Activated CD4-positive, alpha-beta T cell treated with anti-CD3 and anti-CD28 coated beads, Interleukin-10, Interleukin-2, amounts not matched to agents 100 ng/mL and 50 ng/mL, durations not matched to agents 16 hours and 8 hours (primary cell): ENCODE measurements around the gene SASH1.

ENCODE experiments used
- DNase-seq: peaks from one replicate; pipeline ENCODE4 v3.0.0-alpha.2; 2020

SASH1 gene

GRCh38 chr6:148528292-148528691, 185.7 kb downstream of the SASH1 start:
- peak; percentile 4 for DNase-seq

GRCh38 chr6:148529010-148529409, 186.4 kb downstream of the SASH1 start:
- DNase-seq, result no peak

DNA sequence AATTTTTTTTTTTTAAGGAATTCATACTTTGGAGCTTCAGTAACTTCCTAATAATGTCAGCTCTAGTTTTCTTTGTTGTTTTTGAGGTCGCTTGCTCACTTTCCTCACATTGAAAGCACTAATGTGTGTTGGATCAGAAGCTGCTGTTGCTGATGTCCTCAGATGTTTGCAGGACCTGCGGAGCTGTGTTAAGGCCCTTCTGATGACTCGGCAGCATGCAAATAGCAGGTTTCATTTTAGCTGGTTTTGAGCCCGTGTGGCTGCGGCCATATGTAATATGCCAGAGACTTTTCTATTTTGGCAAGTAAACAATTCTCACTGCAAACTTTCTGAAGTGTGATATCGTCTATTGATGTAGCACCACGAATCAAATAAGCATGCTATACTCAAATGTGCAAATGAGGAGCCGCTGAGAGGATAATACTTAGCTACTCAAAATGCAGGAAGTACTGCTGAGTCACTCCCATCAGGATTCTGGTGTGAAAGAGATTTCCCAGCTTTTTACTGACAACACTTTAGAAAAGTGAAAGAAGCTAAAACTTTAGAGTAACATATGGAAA, 187.8 kb downstream of the SASH1 start:
- peak; percentile 33 for DNase-seq

DNA sequence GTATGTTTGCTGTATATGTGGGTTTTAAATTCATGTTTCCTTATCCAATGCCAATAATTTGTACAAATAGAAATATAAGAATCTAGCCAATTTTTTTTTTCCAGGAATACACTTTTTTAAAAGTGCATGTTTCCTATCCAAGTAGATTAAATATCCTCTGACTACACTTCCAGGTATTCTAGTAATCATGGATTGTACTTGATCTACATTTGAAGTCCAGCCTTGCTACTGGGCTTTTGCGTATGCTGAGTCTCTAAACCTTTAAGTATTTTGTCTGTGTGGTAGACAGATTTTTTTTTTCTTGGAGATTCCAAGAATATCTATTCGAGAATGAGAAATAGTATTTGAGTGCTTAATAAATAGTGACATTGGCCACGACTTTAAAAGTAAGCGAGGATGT, 188.3 kb downstream of the SASH1 start:
- DNase-seq, result no peak

- no peak for DNase-seq
These were observed 190.1 kb downstream of the SASH1 start for GRCh38 chr6:148532698-148533097.

DNA sequence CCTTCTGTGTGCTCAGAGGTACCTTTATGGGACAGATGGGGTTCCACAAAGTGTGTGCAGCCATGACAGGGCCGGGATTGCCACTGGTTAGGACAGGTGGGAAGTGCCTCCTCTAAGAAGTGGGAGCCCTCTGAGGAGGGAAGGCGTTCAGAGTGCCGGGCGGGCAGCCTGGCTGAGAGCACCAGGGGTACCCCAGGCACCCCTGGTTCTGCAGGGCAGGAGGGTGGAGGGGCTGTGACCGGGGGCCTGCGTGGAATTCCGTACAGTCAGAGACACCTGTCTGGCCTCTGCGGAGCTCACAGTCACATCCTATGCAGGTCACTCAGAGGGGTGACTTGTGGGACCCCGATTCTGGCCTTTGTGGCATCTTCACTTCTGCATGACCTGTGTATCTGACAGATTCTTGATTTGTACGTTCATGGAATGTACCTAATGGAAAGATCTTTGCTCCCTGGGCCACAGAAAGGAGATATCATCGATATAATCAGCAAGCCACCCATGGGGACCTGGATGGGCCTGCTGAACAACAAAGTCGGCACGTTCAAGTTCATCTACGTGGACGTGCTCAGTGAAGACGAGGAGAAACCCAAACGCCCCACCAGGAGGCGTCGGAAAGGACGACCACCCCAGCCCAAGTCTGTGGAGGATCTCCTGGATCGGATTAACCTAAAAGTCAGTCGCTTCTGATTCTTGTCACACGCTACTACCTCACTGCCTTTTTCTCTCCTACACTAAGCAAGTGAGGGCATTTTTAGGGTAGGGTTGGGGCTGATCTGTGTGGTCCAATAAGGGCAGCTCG, 190.9 kb downstream of the SASH1 start:
- no peak for DNase-seq

GRCh38 chr6:148534871-148535270, 192.2 kb downstream of the SASH1 start:
- no peak for DNase-seq

GRCh38 chr6:148535381-148535780, 192.7 kb downstream of the SASH1 start:
- no peak for DNase-seq

DNA sequence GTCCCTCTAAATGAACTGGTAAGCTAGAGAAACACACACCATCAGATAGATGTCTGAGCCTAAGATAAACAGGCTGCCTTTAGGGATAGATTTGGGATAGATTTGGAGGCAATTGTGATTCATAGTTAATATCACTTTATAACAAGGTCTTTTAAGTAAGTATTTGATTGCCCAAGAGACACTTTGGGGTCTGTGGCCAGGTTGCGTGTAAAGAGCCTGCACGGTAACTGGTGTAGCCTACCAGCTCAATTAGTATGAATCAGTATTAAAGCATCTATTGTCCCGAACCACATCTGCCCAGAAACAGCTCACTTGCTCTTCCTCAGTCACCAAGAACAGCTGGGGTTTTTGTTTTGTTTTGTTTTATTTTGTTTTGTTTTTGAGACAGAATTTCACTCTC, 193.3 kb downstream of the SASH1 start:
- DNase-seq, result no peak

DNA sequence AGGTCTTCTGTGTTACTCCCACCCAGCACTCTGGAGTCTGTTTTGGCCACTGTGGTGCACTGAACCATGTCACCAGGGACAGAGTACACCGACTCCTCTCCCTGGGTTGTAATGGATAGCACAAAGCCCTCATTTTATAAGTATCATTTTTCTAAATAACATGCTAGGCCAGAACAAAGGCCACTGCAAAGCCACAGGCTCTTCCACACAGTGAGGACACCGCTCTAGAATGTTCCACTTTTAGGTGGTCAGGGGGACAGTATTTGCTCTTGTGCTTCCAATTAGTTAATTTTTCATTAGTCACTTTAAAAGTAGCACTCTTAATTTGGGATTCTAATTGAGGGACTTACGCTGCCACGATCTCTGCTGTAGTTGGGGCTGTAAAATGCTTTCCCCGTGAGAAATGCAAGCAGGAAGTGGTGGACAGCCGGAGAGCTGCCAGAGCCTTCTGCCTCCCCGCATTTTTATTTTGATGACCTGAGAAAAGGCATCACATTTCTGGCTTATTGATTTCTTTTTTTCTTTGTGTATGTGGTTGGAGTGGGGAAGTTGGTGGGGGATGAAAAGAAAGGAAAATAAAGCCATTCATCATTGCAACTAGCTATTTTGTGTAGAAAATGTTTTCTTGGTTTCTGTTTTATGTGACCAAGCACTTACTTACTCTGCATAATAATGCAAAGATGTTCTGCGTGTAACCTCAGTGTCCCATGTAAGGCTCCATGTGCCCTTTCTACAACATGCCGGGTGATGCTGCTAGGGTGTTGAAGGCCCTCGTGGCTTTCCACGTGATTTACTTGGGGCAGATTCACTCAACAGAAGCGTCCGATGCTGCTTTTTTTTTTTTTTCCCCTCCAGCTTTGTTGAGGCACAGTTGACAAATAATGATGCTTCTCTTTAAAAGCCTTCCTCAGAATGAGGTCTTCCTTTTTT, 195.9 kb downstream of the SASH1 start:
- DNase-seq, result no peak

DNA sequence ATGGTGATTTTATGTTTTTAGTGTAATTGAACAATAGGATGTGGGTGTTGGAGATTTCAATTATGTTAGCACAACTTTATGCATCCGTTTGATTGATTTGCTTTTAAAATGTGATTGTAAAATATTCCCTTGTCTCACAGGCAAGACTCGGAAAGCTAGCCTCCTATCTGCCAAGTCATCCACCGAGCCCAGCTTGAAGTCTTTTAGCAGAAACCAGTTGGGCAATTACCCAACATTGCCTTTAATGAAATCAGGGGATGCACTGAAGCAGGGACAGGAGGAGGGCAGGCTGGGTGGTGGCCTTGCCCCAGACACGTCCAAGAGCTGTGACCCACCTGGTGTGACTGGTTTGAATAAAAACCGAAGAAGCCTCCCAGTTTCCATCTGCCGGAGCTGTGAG, 200.9 kb downstream of the SASH1 start:
- DNase-seq, result no peak

DNA sequence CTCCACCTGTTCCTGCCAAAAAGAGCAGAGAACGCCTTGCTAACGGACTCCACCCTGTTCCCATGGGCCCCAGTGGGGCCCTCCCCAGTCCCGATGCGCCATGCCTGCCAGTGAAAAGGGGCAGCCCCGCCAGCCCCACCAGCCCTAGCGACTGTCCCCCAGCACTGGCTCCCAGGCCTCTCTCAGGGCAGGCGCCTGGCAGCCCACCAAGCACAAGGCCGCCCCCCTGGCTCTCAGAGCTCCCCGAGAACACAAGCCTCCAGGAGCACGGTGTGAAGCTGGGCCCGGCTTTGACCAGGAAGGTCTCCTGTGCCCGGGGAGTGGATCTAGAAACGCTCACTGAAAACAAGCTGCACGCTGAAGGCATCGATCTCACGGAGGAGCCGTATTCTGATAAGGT, 201.8 kb downstream of the SASH1 start:
- DNase-seq, result no peak

DNA sequence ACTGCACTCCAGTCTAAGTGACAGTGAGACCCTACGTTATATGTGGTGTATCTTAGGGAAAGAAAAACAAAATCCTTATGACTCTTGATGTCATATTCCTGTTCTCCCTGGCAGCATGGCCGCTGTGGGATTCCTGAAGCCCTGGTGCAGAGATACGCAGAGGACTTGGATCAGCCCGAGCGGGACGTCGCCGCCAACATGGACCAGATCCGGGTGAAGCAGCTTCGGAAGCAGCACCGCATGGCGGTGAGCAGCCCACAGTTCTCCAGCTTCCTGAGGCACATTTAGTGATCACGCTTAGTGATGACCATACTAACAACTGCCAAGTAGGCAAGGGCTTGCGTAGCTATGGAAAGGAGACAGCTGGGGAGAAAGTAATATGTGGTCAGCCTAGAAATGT, 203.3 kb downstream of the SASH1 start:
- no peak for DNase-seq

- no peak for DNase-seq
These were observed 204.5 kb downstream of the SASH1 start for GRCh38 chr6:148547110-148547509.

DNA sequence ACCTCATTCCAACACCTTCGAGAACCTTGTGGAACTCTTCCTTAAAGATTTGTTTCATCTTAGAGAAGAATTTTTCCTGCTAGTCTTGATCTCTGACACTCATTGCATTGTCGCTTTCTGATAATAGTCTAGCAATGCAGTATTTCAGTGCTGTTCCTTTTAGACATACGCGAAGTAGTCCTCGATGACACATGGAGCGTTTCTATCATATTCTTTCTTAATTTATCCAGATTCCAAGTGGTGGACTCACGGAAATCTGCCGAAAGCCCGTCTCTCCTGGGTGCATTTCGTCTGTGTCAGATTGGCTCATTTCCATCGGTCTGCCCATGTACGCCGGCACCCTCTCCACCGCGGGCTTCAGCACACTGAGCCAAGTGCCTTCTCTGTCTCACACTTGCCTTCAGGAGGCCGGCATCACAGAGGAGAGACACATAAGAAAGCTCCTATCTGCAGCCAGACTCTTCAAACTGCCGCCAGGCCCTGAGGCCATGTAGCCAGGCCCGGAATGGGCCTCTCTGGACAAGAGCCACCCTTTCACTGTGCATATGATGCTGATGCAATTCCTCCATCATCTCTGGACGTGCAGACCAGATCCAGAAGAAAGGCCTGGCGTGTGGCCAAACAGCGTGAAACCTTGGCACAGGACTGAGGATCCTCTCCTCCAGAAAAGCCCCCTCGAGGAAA, 205.6 kb downstream of the SASH1 start:
- no peak for DNase-seq

GRCh38 chr6:148548749-148549140, 206.1 kb downstream of the SASH1 start:
- DNase-seq, result no peak

- DNase-seq, result no peak
These were observed 207.9 kb downstream of the SASH1 start for GRCh38 chr6:148550569-148550968.

- no peak for DNase-seq
These were observed 208.6 kb downstream of the SASH1 start for GRCh38 chr6:148551226-148551625.

GRCh38 chr6:148556410-148556809, 213.8 kb downstream of the SASH1 start:
- no peak for DNase-seq

- peak; percentile 31 for DNase-seq
These were observed 215.2 kb downstream of the SASH1 start for GRCh38 chr6:148557796-148558321.

- peak; percentile 76 for DNase-seq
These were observed 217.3 kb downstream of the SASH1 start for GRCh38 chr6:148559848-148560433.

DNA sequence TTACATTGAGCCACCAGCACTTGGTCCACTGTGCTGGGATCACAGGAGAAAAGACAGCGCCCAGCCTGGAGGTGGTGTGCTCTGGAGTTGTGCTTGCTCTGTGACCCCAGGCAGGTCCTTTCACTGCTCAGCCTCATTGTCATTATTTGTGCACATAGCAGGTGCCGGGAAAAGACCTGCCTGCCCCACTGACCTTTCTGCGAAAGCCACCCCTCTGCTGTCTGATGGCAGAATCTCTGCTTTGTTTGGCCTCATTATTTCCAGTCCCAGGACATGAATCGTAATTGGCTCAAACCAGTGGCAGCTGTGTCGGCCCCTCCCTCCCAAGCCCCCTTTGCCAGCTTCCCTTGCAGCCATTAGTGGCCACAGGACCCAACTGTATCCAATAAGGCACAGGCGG, 219.0 kb downstream of the SASH1 start:
- DNase-seq, result no peak
